Fibroblast of skin of back (primary cell): ENCODE results near the gene ADGRF1.

Experiments
- DNase-seq: peaks from one replicate; pipeline ENCODE4 v3.0.0-alpha.2; 2013

ADGRF1 gene

GRCh38 chr6:46974786-46975185, 67.3 kb downstream of the ADGRF1 start:
- DNase-seq = no peak

- no peak for DNase-seq
Measured at GRCh38 chr6:46973029-46973428, 69.1 kb downstream of the ADGRF1 start.

GRCh38 chr6:46972531-46972930, 69.6 kb downstream of the ADGRF1 start:
- no peak for DNase-seq

GRCh38 chr6:46969206-46969605, 72.9 kb downstream of the ADGRF1 start:
- no peak for DNase-seq

- DNase-seq = no peak
Measured at GRCh38 chr6:46967826-46968349, 74.2 kb downstream of the ADGRF1 start.

- DNase-seq = peak; percentile 35
Measured at GRCh38 chr6:46964716-46965519, 77.2 kb downstream of the ADGRF1 start.

GRCh38 chr6:46963626-46964025, 78.5 kb downstream of the ADGRF1 start:
- peak; percentile 60 for DNase-seq

- DNase-seq = no peak
Measured at GRCh38 chr6:46963039-46963438, 79.1 kb downstream of the ADGRF1 start.

- DNase-seq = no peak
Measured at GRCh38 chr6:46961711-46962110, 80.4 kb downstream of the ADGRF1 start.

GRCh38 chr6:46961232-46961631, 80.9 kb downstream of the ADGRF1 start:
- no peak for DNase-seq

GRCh38 chr6:46959419-46959818, 82.7 kb downstream of the ADGRF1 start:
- DNase-seq = no peak

- DNase-seq = no peak
Measured at GRCh38 chr6:46956409-46956808, 85.7 kb downstream of the ADGRF1 start.

GRCh38 chr6:46954837-46955451, 87.2 kb downstream of the ADGRF1 start:
- no peak for DNase-seq

- no peak for DNase-seq
Measured at GRCh38 chr6:46953921-46954320, 88.2 kb downstream of the ADGRF1 start.

- no peak for DNase-seq
Measured at GRCh38 chr6:46949632-46950280, 92.4 kb downstream of the ADGRF1 start.

- DNase-seq = peak; percentile 60
Measured at GRCh38 chr6:46948699-46949098, 93.4 kb downstream of the ADGRF1 start.
